MCF 10A (cell line): Measurements from ENCODE around the gene MAT2A. TPM values are rescaled to one million over a fixed set of nuclear protein-coding genes. Genes with fewer than 3 reads are reported as not detected.

Experiments used
- BruUV-seq: library from RNA; stranded (reverse); fragments of 400-500 nt; replicated peaks from 2 replicates; lab custom pipeline; 2021; lab: Mats Ljungman, UMichigan
- CTCF ChIA-PET: fragments of 300-600 bp; sonication (Branson Sonifier 250); formaldehyde crosslinking; extraction: SDS; loops from one replicate; lab custom pipeline; 2021; ENCODE audit warnings: antibody characterized with exemption, inconsistent platforms; lab: Yijun Ruan, JAX
- POLR2A ChIA-PET: fragments of 300-600, 350-650 bp; sonication (Branson Sonifier 250); formaldehyde crosslinking; extraction: SDS; loops from one replicate; lab custom pipeline; 2020; ENCODE audit warnings: antibody characterized with exemption, inconsistent platforms; lab: Yijun Ruan, JAX
- DNase-seq: peaks from one replicate; pipeline ENCODE4 v3.0.0-alpha.2; 2018; ENCODE audit not compliant: unreplicated experiment
- H3K27ac Mint-ChIP-seq: one replicate; pipeline ENCODE4 v1.8.0; 2022; ENCODE audit warnings: mild to moderate bottlenecking, low read depth, mixed read lengths; ENCODE audit not compliant: unreplicated experiment
- H3K27me3 Mint-ChIP-seq: one replicate; pipeline ENCODE4 v1.8.0; 2022; ENCODE audit warnings: mixed read lengths; ENCODE audit not compliant: insufficient read depth, unreplicated experiment
- H3K36me3 Mint-ChIP-seq: one replicate; pipeline ENCODE4 v1.8.0; 2022; ENCODE audit warnings: mild to moderate bottlenecking, moderate library complexity, mixed read lengths; ENCODE audit not compliant: insufficient read depth, unreplicated experiment
- H3K4me1 Mint-ChIP-seq: one replicate; pipeline ENCODE4 v1.8.0; 2022; ENCODE audit warnings: mixed read lengths; ENCODE audit not compliant: insufficient read depth, unreplicated experiment
- H3K4me3 Mint-ChIP-seq: one replicate; pipeline ENCODE4 v1.8.0; 2022; ENCODE audit warnings: mild to moderate bottlenecking, moderate library complexity, mixed read lengths; ENCODE audit not compliant: unreplicated experiment
- H3K9me3 Mint-ChIP-seq: one replicate; pipeline ENCODE4 v1.8.0; 2022; ENCODE audit warnings: mixed read lengths; ENCODE audit not compliant: unreplicated experiment
- intact Hi-C: fragments of 100-400 bp; cut with micrococcal nuclease; formaldehyde crosslinking; loops from 2 replicates; pipeline ENCODE4 v1.14.1; 2022
- total RNA-seq: library from RNA; stranded (reverse); gene quantifications from 2 replicates; pipeline ENCODE4 v1.2.3, GENCODE V29; 2022
- TF ChIP-seq, protein P1 (sequence below): fragments of 200-600 bp; IDR thresholded peaks from one replicate; pipeline ENCODE4 v1.8.0; 2022; ENCODE audit warnings: antibody characterized with exemption, mild to moderate bottlenecking; ENCODE audit not compliant: unreplicated experiment

Gene MAT2A
- total RNA-seq, 1 experiment from 2014 or later = 366 TPM

DNA sequence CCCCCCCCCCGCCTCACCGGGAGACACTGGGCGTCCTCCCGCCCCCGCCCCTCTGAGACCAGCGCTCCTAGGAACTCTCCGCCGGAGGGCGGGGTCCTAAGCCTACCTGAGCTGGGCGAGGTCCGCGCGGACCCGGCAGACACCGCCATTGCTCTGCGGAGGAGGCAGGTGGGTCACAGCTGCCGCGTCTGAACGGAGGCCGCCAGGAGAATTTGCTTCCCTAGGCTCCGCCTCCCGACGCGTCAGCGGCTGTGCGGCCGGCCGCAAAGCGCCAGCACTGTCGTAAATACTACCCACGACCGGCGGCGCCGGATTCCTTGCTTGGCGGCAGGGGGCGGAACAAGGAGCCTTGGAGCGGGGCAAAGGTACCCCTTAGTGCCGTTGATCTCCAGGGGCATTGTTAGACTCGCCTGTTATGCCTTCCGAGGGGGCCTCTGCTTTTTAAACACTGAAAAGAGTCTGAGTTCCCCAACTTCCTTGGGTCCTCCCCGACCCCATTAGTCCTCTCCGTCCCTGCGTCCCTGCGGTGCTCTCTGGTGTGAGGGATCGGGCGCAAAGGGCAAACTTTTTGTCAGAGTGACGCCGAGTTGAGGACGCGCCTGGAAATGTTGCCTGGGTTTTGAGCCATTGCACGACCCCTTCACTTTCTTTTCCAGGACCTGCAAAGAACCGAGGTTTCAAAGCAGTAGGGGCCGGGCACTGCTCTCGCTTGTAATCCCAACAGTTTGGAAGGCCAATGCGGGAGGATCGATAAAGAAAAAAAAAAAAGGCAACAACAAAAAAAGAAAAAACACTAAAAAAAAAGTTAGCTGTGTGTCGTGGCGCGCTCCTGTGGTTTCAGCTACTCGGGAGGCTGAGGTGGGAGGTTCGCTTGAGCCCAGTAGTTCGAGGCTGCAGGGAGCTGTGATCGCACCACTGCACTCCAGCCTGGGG is 22.6 kb downstream of the MAT2A start, which contains the start of gene GGCX:
GGCX (minus strand) TSS at position 214 of the 933 bp plus-strand sequence; CDS start at position 149, 65 bp downstream.
- Mint-ChIP-seq H3K4me1 (peaks cover 6% of the 10 kb centered on the region), H3K36me3 (no peaks in the 10 kb centered on the region), H3K27me3 (no peaks in the 10 kb centered on the region), H3K9me3 (no peaks in the 10 kb centered on the region), H3K4me3 (peak within 1 kb of the TSS; percentile 97), H3K27ac (peak within 1 kb of the TSS; percentile 93)
- intact Hi-C loops = loop anchor here (5.0 kb wide), 1 partner anchor 41 kb away; the partner anchor contains the start of gene TMEM150A
- CTCF ChIA-PET = interaction anchor here (0.5 to 4.9 kb wide), 7 partner anchors 10 to 1173 kb away, joined by 3 to 30 read pairs (median 5); no protein-coding TSS in a partner anchor
- TSS peak; percentile 76 for BruUV-seq
- peak; percentile 93 for DNase-seq
- TF ChIP-seq, protein P1, sequence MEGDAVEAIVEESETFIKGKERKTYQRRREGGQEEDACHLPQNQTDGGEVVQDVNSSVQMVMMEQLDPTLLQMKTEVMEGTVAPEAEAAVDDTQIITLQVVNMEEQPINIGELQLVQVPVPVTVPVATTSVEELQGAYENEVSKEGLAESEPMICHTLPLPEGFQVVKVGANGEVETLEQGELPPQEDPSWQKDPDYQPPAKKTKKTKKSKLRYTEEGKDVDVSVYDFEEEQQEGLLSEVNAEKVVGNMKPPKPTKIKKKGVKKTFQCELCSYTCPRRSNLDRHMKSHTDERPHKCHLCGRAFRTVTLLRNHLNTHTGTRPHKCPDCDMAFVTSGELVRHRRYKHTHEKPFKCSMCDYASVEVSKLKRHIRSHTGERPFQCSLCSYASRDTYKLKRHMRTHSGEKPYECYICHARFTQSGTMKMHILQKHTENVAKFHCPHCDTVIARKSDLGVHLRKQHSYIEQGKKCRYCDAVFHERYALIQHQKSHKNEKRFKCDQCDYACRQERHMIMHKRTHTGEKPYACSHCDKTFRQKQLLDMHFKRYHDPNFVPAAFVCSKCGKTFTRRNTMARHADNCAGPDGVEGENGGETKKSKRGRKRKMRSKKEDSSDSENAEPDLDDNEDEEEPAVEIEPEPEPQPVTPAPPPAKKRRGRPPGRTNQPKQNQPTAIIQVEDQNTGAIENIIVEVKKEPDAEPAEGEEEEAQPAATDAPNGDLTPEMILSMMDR = no peak
- POLR2A ChIA-PET = interaction anchor here (0.5 to 4.6 kb wide), 21 partner anchors 8 to 461 kb away, joined by 3 to 36 read pairs (median 5); partner anchors contain the start of genes ELMOD3, MAT2A, RETSAT and RNF181

DNA sequence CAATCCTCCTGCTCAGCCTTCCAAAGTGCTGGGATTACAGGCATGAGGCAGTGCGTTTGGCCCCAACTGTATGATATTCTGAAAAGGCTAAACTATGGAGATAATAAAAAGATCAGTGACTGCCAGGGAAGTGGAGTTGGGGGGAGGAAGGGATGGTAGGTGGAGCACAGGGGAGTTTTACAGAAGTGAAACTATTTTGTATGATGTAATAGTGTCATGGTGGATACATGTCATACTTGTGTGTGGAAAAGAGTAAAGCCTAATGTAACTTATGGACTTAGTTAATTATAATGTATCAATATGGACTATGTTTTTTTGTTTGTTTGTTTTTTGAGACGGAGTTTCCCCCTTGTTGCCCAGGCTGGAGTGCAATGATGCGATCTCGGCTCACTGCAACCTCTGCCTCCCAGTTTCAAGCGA is 25.2 kb downstream of the MAT2A start:
- Mint-ChIP-seq H3K27me3 (no peaks in the 10 kb centered on the region), H3K4me1 (peaks cover 6% of the 10 kb centered on the region), H3K4me3 (no peak overlapping the region), H3K9me3 (no peaks in the 10 kb centered on the region), H3K36me3 (no peaks in the 10 kb centered on the region), H3K27ac (no peak overlapping the region)
- TF ChIP-seq, protein P1 = no peak
- POLR2A ChIA-PET = interaction anchor here (0.7 kb wide), 3 partner anchors 12 to 52 kb away, joined by 3 to 4 read pairs (median 3); no protein-coding TSS in a partner anchor
- BruUV-seq = no TSS peak
- no peak for DNase-seq
- intact Hi-C loops = loop anchor here (5.0 kb wide), 1 partner anchor 38 kb away; the partner anchor contains the start of gene TMEM150A
- CTCF ChIA-PET = no interaction called here

DNA sequence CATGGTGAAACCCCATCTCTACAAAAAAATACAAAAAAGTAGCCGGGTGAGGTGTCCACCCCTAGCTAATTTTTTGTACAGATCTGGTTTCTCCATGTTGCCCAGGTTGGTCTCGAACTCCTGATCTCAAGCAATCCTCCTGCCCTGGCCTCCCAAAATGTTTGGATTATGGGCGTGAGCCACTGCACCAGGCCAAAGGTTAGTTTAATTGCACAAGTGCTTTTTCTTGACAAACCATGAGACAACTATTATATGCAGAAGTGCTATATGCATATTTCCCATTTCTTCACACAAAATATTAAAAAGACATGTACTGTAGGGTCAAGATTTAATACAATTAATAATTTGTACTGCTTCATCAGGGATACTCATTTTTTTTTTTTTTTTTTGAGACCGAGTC is 27.3 kb downstream of the MAT2A start:
- Mint-ChIP-seq H3K36me3 (no peaks in the 10 kb centered on the region), H3K4me1 (no peaks in the 10 kb centered on the region), H3K9me3 (no peaks in the 10 kb centered on the region), H3K27me3 (peaks cover 13% of the 10 kb centered on the region), H3K4me3 (no peak overlapping the region), H3K27ac (no peak overlapping the region)
- BruUV-seq = no TSS peak
- no peak for DNase-seq
- intact Hi-C loops = no loop called here
- CTCF ChIA-PET = interaction anchor here (1.7 kb wide), 1 partner anchor 11 kb away, joined by 3 read pairs; the partner anchor contains the start of gene VAMP8
- POLR2A ChIA-PET = interaction anchor here (0.6 to 1.3 kb wide), 4 partner anchors 11 to 22 kb away, joined by 3 to 5 read pairs (median 4); partner anchors contain the start of gene VAMP8
- TF ChIP-seq, protein P1 = no peak
